HG03280 (cell line): ENCODE measurements around the gene SHTN1.

Experiments
- ATAC-seq: cut with Tn5 transposase; IDR thresholded peaks from one replicate; pipeline ENCODE4 v1.9.1; 2021; ENCODE audit warnings: mild to moderate bottlenecking, moderate library complexity; ENCODE audit not compliant: unreplicated experiment

SHTN1 gene

GRCh38 chr10:116878123-116878522 lies 126.9 kb downstream of the SHTN1 start:
- ATAC-seq: no peak

GRCh38 chr10:116877391-116877790 lies 127.6 kb downstream of the SHTN1 start:
- no peak for ATAC-seq

GRCh38 chr10:116875897-116876296 lies 129.1 kb downstream of the SHTN1 start:
- ATAC-seq: no peak

GRCh38 chr10:116873134-116873533 lies 131.9 kb downstream of the SHTN1 start:
- no peak for ATAC-seq

GRCh38 chr10:116870949-116871348 lies 134.0 kb downstream of the SHTN1 start:
- no peak for ATAC-seq

GRCh38 chr10:116868722-116869121 lies 136.3 kb downstream of the SHTN1 start:
- no peak for ATAC-seq

- no peak for ATAC-seq
These were observed 136.8 kb downstream of the SHTN1 start for GRCh38 chr10:116868198-116868676.

- no peak for ATAC-seq
These were observed 137.9 kb downstream of the SHTN1 start for GRCh38 chr10:116866987-116867595.

- no peak for ATAC-seq
These were observed 138.9 kb downstream of the SHTN1 start for GRCh38 chr10:116866066-116866465.

GRCh38 chr10:116864436-116864835 lies 140.6 kb downstream of the SHTN1 start:
- no peak for ATAC-seq

- no peak for ATAC-seq
These were observed 143.2 kb downstream of the SHTN1 start for GRCh38 chr10:116861796-116862195.

GRCh38 chr10:116857156-116857555 lies 147.8 kb downstream of the SHTN1 start:
- no peak for ATAC-seq

GRCh38 chr10:116853701-116854100 lies 151.3 kb downstream of the SHTN1 start:
- no peak for ATAC-seq

GRCh38 chr10:116853287-116853686 lies 151.7 kb downstream of the SHTN1 start:
- ATAC-seq: no peak

GRCh38 chr10:116852246-116852645 lies 152.7 kb downstream of the SHTN1 start:
- no peak for ATAC-seq

GRCh38 chr10:116850058-116850611 lies 154.9 kb downstream of the SHTN1 start:
- no peak for ATAC-seq

- ATAC-seq: peak; percentile 67
These were observed 155.5 kb downstream of the SHTN1 start, which contains the start of gene ENO4 for GRCh38 chr10:116849248-116850057. TSS of gene ENO4 (plus strand) at chr10:116849499. CDS start at chr10:116849567, 68 bp downstream.

- no peak for ATAC-seq
These were observed 156.1 kb downstream of the SHTN1 start for GRCh38 chr10:116848944-116849247.

GRCh38 chr10:116848032-116848943 lies 156.7 kb downstream of the SHTN1 start:
- peak; percentile 55 for ATAC-seq

- ATAC-seq: no peak
These were observed 159.2 kb downstream of the SHTN1 start for GRCh38 chr10:116845823-116846222.
